ENCODE results near the gene ATP2B2.

ATP2B2 gene

GRCh38 chr3:10460951-10461545 is 44.3 kb downstream of the ATP2B2 start:
- Histone ChIP-seq H3K27ac (ENCODE audit: low read length) (no peak overlapping the region), H3K4me1 (ENCODE audit: control insufficient read depth, insufficient read depth, low read length) (no peaks in the 10 kb centered on the region), H3K36me3 (ENCODE audit: control insufficient read depth in 2 of 2, insufficient read depth in 2 of 2, low read length in 2 of 2) (no peaks in the 10 kb centered on the region), H3K9ac (ENCODE audit: low read length in 2 of 2) (no peak overlapping the region), H3K27me3 (ENCODE audit: control insufficient read depth in 1 of 2, insufficient read depth in 2 of 2, low read length in 2 of 2) (peaks cover 0 to 14% of the 10 kb centered on the region in 2 donors), H3K9me3 (ENCODE audit: control insufficient read depth in 2 of 2, low read length in 2 of 2) (no peaks in the 10 kb centered on the region), H3K4me3 (ENCODE audit: low read length in 2 of 2) (no peak overlapping the region)

GRCh38 chr3:10459954-10460754 is 45.2 kb downstream of the ATP2B2 start:
- H3K9me3 ChIP-seq (ENCODE audit: control insufficient read depth in 2 of 2, low read length in 2 of 2): no peaks in the 10 kb centered on the region
- no peak overlapping the region for H3K9ac ChIP-seq (ENCODE audit: low read length in 2 of 2)
- H3K4me1 ChIP-seq (ENCODE audit: control insufficient read depth, insufficient read depth, low read length): no peaks in the 10 kb centered on the region
- no peaks in the 10 kb centered on the region for H3K36me3 ChIP-seq (ENCODE audit: control insufficient read depth in 2 of 2, insufficient read depth in 2 of 2, low read length in 2 of 2)
- H3K27me3 ChIP-seq (ENCODE audit: control insufficient read depth in 1 of 2, insufficient read depth in 2 of 2, low read length in 2 of 2): peaks cover 0 to 12% of the 10 kb centered on the region in 2 donors
- H3K27ac ChIP-seq (ENCODE audit: low read length): no peak overlapping the region
- no peak overlapping the region for H3K4me3 ChIP-seq (ENCODE audit: low read length in 2 of 2)

GRCh38 chr3:10457560-10457959 is 47.8 kb downstream of the ATP2B2 start:
- Histone ChIP-seq H3K4me1 (ENCODE audit: control insufficient read depth, insufficient read depth, low read length) (no peaks in the 10 kb centered on the region), H3K9ac (ENCODE audit: low read length in 2 of 2) (no peak overlapping the region), H3K27ac (ENCODE audit: low read length) (no peak overlapping the region), H3K36me3 (ENCODE audit: control insufficient read depth in 2 of 2, insufficient read depth in 2 of 2, low read length in 2 of 2) (no peaks in the 10 kb centered on the region), H3K9me3 (ENCODE audit: control insufficient read depth in 2 of 2, low read length in 2 of 2) (no peaks in the 10 kb centered on the region), H3K4me3 (ENCODE audit: low read length in 2 of 2) (no peak overlapping the region), H3K27me3 (ENCODE audit: control insufficient read depth in 1 of 2, insufficient read depth in 2 of 2, low read length in 2 of 2) (peaks cover 0 to 4% of the 10 kb centered on the region in 2 donors)

GRCh38 chr3:10456981-10457380 is 48.4 kb downstream of the ATP2B2 start:
- Histone ChIP-seq H3K4me3 (ENCODE audit: low read length in 2 of 2) (no peak overlapping the region), H3K27ac (ENCODE audit: low read length) (no peak overlapping the region), H3K9me3 (ENCODE audit: control insufficient read depth in 2 of 2, low read length in 2 of 2) (no peaks in the 10 kb centered on the region), H3K9ac (ENCODE audit: low read length in 2 of 2) (no peak overlapping the region), H3K36me3 (ENCODE audit: control insufficient read depth in 2 of 2, insufficient read depth in 2 of 2, low read length in 2 of 2) (no peaks in the 10 kb centered on the region), H3K27me3 (ENCODE audit: control insufficient read depth in 1 of 2, insufficient read depth in 2 of 2, low read length in 2 of 2) (peaks cover 0 to 4% of the 10 kb centered on the region in 2 donors), H3K4me1 (ENCODE audit: control insufficient read depth, insufficient read depth, low read length) (no peaks in the 10 kb centered on the region)

GRCh38 chr3:10455545-10455914 is 49.9 kb downstream of the ATP2B2 start:
- no peaks in the 10 kb centered on the region for H3K4me1 ChIP-seq (ENCODE audit: control insufficient read depth, insufficient read depth, low read length)
- no peaks in the 10 kb centered on the region for H3K9me3 ChIP-seq (ENCODE audit: control insufficient read depth in 2 of 2, low read length in 2 of 2)
- H3K27ac ChIP-seq (ENCODE audit: low read length): no peak overlapping the region
- H3K9ac ChIP-seq (ENCODE audit: low read length in 2 of 2): no peak overlapping the region
- H3K27me3 ChIP-seq (ENCODE audit: control insufficient read depth in 1 of 2, insufficient read depth in 2 of 2, low read length in 2 of 2): peaks cover 0 to 6% of the 10 kb centered on the region in 2 donors
- no peak overlapping the region for H3K4me3 ChIP-seq (ENCODE audit: low read length in 2 of 2)
- H3K36me3 ChIP-seq (ENCODE audit: control insufficient read depth in 2 of 2, insufficient read depth in 2 of 2, low read length in 2 of 2): no peaks in the 10 kb centered on the region

- H3K9ac ChIP-seq (ENCODE audit: low read length in 2 of 2): no peak overlapping the region
- H3K36me3 ChIP-seq (ENCODE audit: control insufficient read depth in 2 of 2, insufficient read depth in 2 of 2, low read length in 2 of 2): no peaks in the 10 kb centered on the region
- H3K27me3 ChIP-seq (ENCODE audit: control insufficient read depth in 1 of 2, insufficient read depth in 2 of 2, low read length in 2 of 2): peaks cover 0 to 9% of the 10 kb centered on the region in 2 donors
- H3K4me1 ChIP-seq (ENCODE audit: control insufficient read depth, insufficient read depth, low read length): no peaks in the 10 kb centered on the region
- no peak overlapping the region for H3K27ac ChIP-seq (ENCODE audit: low read length)
- H3K4me3 ChIP-seq (ENCODE audit: low read length in 2 of 2): no peak overlapping the region
- H3K9me3 ChIP-seq (ENCODE audit: control insufficient read depth in 2 of 2, low read length in 2 of 2): no peaks in the 10 kb centered on the region
Measured at GRCh38 chr3:10454907-10455544, 50.4 kb downstream of the ATP2B2 start.

GRCh38 chr3:10453431-10454163 is 51.8 kb downstream of the ATP2B2 start:
- Histone ChIP-seq H3K36me3 (ENCODE audit: control insufficient read depth in 2 of 2, insufficient read depth in 2 of 2, low read length in 2 of 2) (no peaks in the 10 kb centered on the region), H3K9ac (ENCODE audit: low read length in 2 of 2) (no peak overlapping the region), H3K9me3 (ENCODE audit: control insufficient read depth in 2 of 2, low read length in 2 of 2) (no peaks in the 10 kb centered on the region), H3K27me3 (ENCODE audit: control insufficient read depth in 1 of 2, insufficient read depth in 2 of 2, low read length in 2 of 2) (peaks cover 0 to 10% of the 10 kb centered on the region in 2 donors), H3K4me1 (ENCODE audit: control insufficient read depth, insufficient read depth, low read length) (no peaks in the 10 kb centered on the region), H3K4me3 (ENCODE audit: low read length in 2 of 2) (no peak overlapping the region), H3K27ac (ENCODE audit: low read length) (no peak overlapping the region)

- peaks cover 0 to 10% of the 10 kb centered on the region in 2 donors for H3K27me3 ChIP-seq (ENCODE audit: control insufficient read depth in 1 of 2, insufficient read depth in 2 of 2, low read length in 2 of 2)
- H3K36me3 ChIP-seq (ENCODE audit: control insufficient read depth in 2 of 2, insufficient read depth in 2 of 2, low read length in 2 of 2): no peaks in the 10 kb centered on the region
- no peak overlapping the region for H3K9ac ChIP-seq (ENCODE audit: low read length in 2 of 2)
- H3K4me3 ChIP-seq (ENCODE audit: low read length in 2 of 2): no peak overlapping the region
- H3K27ac ChIP-seq (ENCODE audit: low read length): no peak overlapping the region
- no peaks in the 10 kb centered on the region for H3K9me3 ChIP-seq (ENCODE audit: control insufficient read depth in 2 of 2, low read length in 2 of 2)
- H3K4me1 ChIP-seq (ENCODE audit: control insufficient read depth, insufficient read depth, low read length): no peaks in the 10 kb centered on the region
Measured at GRCh38 chr3:10450494-10451440, 54.6 kb downstream of the ATP2B2 start.

GRCh38 chr3:10449436-10449835 is 56.0 kb downstream of the ATP2B2 start:
- Histone ChIP-seq H3K36me3 (ENCODE audit: control insufficient read depth in 2 of 2, insufficient read depth in 2 of 2, low read length in 2 of 2) (no peaks in the 10 kb centered on the region), H3K9ac (ENCODE audit: low read length in 2 of 2) (no peak overlapping the region), H3K4me3 (ENCODE audit: low read length in 2 of 2) (no peak overlapping the region), H3K27me3 (ENCODE audit: control insufficient read depth in 1 of 2, insufficient read depth in 2 of 2, low read length in 2 of 2) (peaks cover 0 to 13% of the 10 kb centered on the region in 2 donors), H3K9me3 (ENCODE audit: control insufficient read depth in 2 of 2, low read length in 2 of 2) (no peaks in the 10 kb centered on the region), H3K4me1 (ENCODE audit: control insufficient read depth, insufficient read depth, low read length) (no peaks in the 10 kb centered on the region), H3K27ac (ENCODE audit: low read length) (no peak overlapping the region)

GRCh38 chr3:10448544-10448943 is 56.8 kb downstream of the ATP2B2 start:
- no peaks in the 10 kb centered on the region for H3K4me1 ChIP-seq (ENCODE audit: control insufficient read depth, insufficient read depth, low read length)
- H3K27ac ChIP-seq (ENCODE audit: low read length): no peak overlapping the region
- peaks cover 0 to 13% of the 10 kb centered on the region in 2 donors for H3K27me3 ChIP-seq (ENCODE audit: control insufficient read depth in 1 of 2, insufficient read depth in 2 of 2, low read length in 2 of 2)
- no peaks in the 10 kb centered on the region for H3K36me3 ChIP-seq (ENCODE audit: control insufficient read depth in 2 of 2, insufficient read depth in 2 of 2, low read length in 2 of 2)
- no peak overlapping the region for H3K4me3 ChIP-seq (ENCODE audit: low read length in 2 of 2)
- H3K9ac ChIP-seq (ENCODE audit: low read length in 2 of 2): no peak overlapping the region
- no peaks in the 10 kb centered on the region for H3K9me3 ChIP-seq (ENCODE audit: control insufficient read depth in 2 of 2, low read length in 2 of 2)
